Natural killer cell (primary cell): ENCODE data around the gene CDK5RAP1. TPM values are rescaled to one million over a fixed set of nuclear protein-coding genes. Genes with fewer than 3 reads are reported as not detected.
A peak's percentile ranks its signal among the peaks of the same experiment; 100 is the strongest.

Experiments
- ATAC-seq, 3 donors: fragments of 150-1000 bp in 2 of 3; fragments of 200-7000 bp in 1 of 3; cut with Tn5 transposase; 1 replicate in 1 of 3; 2 replicates in 2 of 3; pipeline ENCODE4 v1.10.0; 2021; ENCODE audit warnings: mild to moderate bottlenecking in 2 of 3, moderate library complexity in 2 of 3
- DNase-seq, 2 donors: peaks; one replicate each; pipeline versions ENCODE4 v3.0.0 to v3.0.0-alpha.2; 2013 to 2021; ENCODE audit warnings: mixed read lengths in 1 of 2
- H3K27ac ChIP-seq: one replicate; pipeline ENCODE4 v1.5.1; 2013; ENCODE audit warnings: mild to moderate bottlenecking, low read length
- H3K27me3 ChIP-seq: one replicate; pipeline ENCODE4 v1.6.1; 2013; ENCODE audit warnings: low read length; ENCODE audit not compliant: control insufficient read depth, insufficient read depth
- H3K36me3 ChIP-seq: one replicate; pipeline ENCODE4 v1.6.1; 2013; ENCODE audit warnings: low read length; ENCODE audit not compliant: control insufficient read depth, insufficient read depth
- H3K4me1 ChIP-seq: one replicate; pipeline ENCODE4 v1.6.1; 2013; ENCODE audit warnings: low read length; ENCODE audit not compliant: control insufficient read depth, insufficient read depth
- H3K4me3 ChIP-seq: one replicate; pipeline ENCODE4 v1.5.1; 2013; ENCODE audit warnings: low read length
- H3K9me3 ChIP-seq: one replicate; pipeline ENCODE4 v1.6.1; 2013; ENCODE audit warnings: low read length; ENCODE audit not compliant: control insufficient read depth, insufficient read depth
- H3K27ac Mint-ChIP-seq, 2 donors: one replicate each; pipeline ENCODE4 v1.8.0; 2022; ENCODE audit warnings: mild to moderate bottlenecking in 2 of 2, mixed read lengths in 2 of 2, moderate library complexity in 1 of 2
- H3K27me3 Mint-ChIP-seq, 2 donors: one replicate each; pipeline ENCODE4 v1.8.0; 2022; ENCODE audit warnings: low read depth in 2 of 2, mixed read lengths in 2 of 2
- H3K36me3 Mint-ChIP-seq: one replicate; pipeline ENCODE4 v1.8.0; 2022; ENCODE audit warnings: mixed read lengths
- H3K4me1 Mint-ChIP-seq, 2 donors: one replicate each; pipeline ENCODE4 v1.8.0; 2022; ENCODE audit warnings: mixed read lengths in 2 of 2
- H3K4me3 Mint-ChIP-seq: one replicate; pipeline ENCODE4 v1.8.0; 2022; ENCODE audit warnings: mild to moderate bottlenecking, moderate library complexity, mixed read lengths
- H3K9me3 Mint-ChIP-seq, 2 donors: one replicate each; pipeline ENCODE4 v1.8.0; 2022; ENCODE audit warnings: mixed read lengths in 2 of 2
- CTCF ChIP-seq: fragments of 200-600 bp; IDR thresholded peaks from one replicate; pipeline ENCODE4 v1.8.0; 2022; ENCODE audit warnings: antibody characterized with exemption
- WGBS: methylation state at CpG from one replicate; pipeline ENCODE4 v1.1.7; 2013; ENCODE audit warnings: missing lambda C conversion rate; ENCODE audit not compliant: insufficient coverage; 5-methylcytosine and 5-hydroxymethylcytosine counted together
- intact Hi-C: fragments of 100-400 bp; cut with micrococcal nuclease; formaldehyde crosslinking; loops from one replicate; pipeline ENCODE4 v1.14.2; 2022
- total RNA-seq, 4 donors: library from RNA; stranded (reverse); fragments of 120-200 nt in 1 of 4; gene quantifications; one replicate each; pipeline versions ENCODE4 v1.2.3 to v1.2.4, GENCODE V29; 2013 to 2022

The CDK5RAP1 gene
- total RNA-seq, 3 donors from 2014 or later (not counting 1 experiment from before 2014, with no cell fraction given): 59.7 to 71.5 (median 62.6) TPM

DNA sequence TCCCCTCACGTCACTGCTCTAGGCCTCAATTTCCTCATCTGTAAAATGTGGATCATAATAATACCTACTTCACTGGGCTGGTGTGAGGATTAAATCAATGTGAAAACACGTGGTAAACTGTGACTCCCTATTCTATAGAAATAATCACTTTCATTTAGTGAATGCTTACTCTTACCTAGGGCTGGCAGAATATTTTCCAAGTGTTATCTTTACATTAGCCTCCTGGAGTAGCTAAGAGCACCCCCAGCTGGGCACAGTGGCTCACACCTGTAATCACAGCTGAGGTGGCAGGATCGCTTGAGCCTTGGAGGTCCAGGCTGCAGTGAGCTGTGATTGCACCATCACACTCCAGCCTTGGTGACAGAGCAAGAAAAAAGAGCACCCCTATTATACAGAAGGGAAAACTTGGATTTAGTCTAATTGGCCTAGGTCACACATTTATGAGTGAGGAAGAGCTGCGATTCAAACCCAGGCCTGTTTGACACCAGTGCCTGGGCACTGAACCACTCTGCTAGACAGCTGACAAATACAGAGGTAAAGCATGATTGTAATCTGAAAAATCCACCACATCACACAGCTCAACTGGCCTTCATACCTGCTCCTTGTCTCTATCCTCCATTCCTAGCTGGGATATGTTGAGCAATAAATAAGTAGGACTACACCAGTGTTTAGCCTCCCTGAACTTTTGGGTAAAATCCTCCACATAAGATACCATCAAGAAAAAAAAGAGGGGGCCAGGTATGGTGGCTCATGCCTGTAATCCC, 43.7 kb upstream of the CDK5RAP1 start:
- no peaks in the 10 kb centered on the region for H3K27me3 Mint-ChIP-seq

DNA sequence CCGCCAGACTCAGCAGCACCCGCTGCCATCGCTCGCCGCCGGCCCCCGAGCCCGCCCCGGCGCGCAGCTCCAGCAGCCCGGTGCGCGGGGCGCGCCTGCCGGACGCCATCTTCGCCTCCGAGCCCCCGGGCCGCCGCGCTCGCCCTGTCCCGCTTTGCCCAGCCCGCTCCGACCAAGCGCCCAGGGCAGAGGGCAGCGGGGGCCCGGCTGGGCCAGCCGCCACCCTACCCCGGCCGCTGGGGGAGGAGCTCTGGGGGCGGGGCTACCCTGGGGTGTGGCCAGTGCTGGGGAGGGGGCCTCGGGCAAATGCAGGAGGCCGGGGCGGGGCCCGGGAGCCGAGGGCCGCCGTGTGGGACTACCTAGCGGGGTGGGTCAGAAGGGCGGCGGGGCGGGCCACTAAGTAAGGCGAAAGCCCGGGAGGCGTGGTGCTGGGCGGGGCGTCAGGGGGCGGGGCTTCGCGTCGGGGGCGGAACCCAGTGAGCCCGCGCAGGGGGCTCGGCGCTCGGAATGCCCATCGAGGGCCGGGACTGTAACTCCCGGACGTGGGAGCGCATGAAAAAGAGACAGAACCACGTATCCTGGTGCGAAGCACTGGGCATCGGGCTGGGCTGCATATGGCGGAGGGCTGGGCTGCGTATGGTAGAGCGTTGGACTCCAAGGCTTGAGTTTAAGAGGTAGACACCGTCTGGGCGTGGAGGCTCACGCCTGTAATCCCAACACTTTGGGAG, 42.4 kb upstream of the CDK5RAP1 start, which contains the start of gene SNTA1:
Gene SNTA1, minus strand, starts transcription at position 252 of the 728 bp plus-strand sequence. Its CDS starts 143 bp downstream, at position 109.
- under 1% methylated on average over 75 of the region's 75 CpGs for WGBS
- Histone ChIP-seq H3K27ac (peak within 1 kb of the TSS; percentile 62), H3K9me3 (no peaks in the 10 kb centered on the region), H3K27me3 (no peaks in the 10 kb centered on the region), H3K36me3 (no peaks in the 10 kb centered on the region), H3K4me1 (peaks cover 16% of the 10 kb centered on the region), H3K4me3 (peak within 1 kb of the TSS; percentile 73)
- H3K4me1 Mint-ChIP-seq: peaks cover 11 to 18% of the 10 kb centered on the region in 2 donors
- H3K27ac Mint-ChIP-seq: peak within 1 kb of the TSS; percentile 80 to 86
- no peaks in the 10 kb centered on the region for H3K9me3 Mint-ChIP-seq
- no peaks in the 10 kb centered on the region for H3K27me3 Mint-ChIP-seq
- H3K4me3 Mint-ChIP-seq: peak within 1 kb of the TSS; percentile 93
- no peak for TF ChIP-seq CTCF
- peak; percentile 67 to 87 for DNase-seq
- peak; percentile 77 to 89 (median 80) for ATAC-seq
- no peaks in the 10 kb centered on the region for H3K36me3 Mint-ChIP-seq
- intact Hi-C loops: no loop called here

More for the DNA sequence above, 43.7 kb upstream of the CDK5RAP1 start:
- peak overlapping the region; percentile 53 for H3K27ac ChIP-seq
- Mint-ChIP-seq H3K4me1 (peaks cover 11 to 18% of the 10 kb centered on the region in 2 donors), H3K36me3 (no peaks in the 10 kb centered on the region), H3K9me3 (no peaks in the 10 kb centered on the region), H3K27ac (peak overlapping the region; percentile 80 to 86), H3K4me3 (peak overlapping the region; percentile 93)
- peak overlapping the region; percentile 73 for H3K4me3 ChIP-seq
- H3K9me3 ChIP-seq: no peaks in the 10 kb centered on the region
- no peak for TF ChIP-seq CTCF
- peaks cover 16% of the 10 kb centered on the region for H3K4me1 ChIP-seq
- peak in 2 of 3 donors; percentile 8 to 12 for ATAC-seq
- intact Hi-C loops: no loop called here
- no peaks in the 10 kb centered on the region for H3K36me3 ChIP-seq
- 69% methylated on average over 2 of the region's 4 CpGs for WGBS
- peak in 1 of 2 donors; percentile 63 for DNase-seq
- no peaks in the 10 kb centered on the region for H3K27me3 ChIP-seq

DNA sequence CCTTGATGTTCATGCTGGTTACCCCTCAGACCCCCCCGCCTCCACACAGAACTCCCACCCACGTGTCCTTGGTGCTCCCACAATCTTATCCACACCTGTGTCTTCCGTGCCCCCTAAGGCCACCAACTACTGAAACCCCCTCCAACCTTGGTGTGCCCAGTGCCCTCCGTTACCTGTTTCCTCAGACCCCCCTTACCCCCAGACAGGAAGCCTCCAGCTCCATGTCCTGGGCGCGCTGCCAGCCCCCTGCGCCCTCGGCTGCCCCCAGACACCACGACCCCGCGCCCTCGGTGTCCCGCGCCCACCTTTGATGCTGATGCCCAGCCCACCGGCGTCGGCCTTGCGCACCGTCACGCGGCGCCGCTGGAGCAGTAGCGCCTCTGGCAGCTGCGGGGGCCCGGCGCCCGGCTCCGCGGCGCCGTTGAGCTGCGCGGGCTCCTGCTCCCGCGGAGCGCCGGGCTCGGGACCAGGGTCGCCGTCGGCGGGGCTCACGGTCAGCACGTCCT, 41.7 kb upstream of the CDK5RAP1 start:
- no peak overlapping the region for H3K27ac ChIP-seq
- peaks cover 11 to 18% of the 10 kb centered on the region in 2 donors for H3K4me1 Mint-ChIP-seq
- H3K27ac Mint-ChIP-seq: peak overlapping the region in 1 of 2 donors; percentile 40
- peak overlapping the region; percentile 85 for H3K4me3 Mint-ChIP-seq
- peak overlapping the region; percentile 12 for H3K4me3 ChIP-seq
- intact Hi-C loops: no loop called here
- WGBS: 2% methylated on average over 45 of the region's 45 CpGs
- TF ChIP-seq CTCF: no peak
- H3K36me3 Mint-ChIP-seq: no peaks in the 10 kb centered on the region
- no peaks in the 10 kb centered on the region for H3K9me3 Mint-ChIP-seq
- no peaks in the 10 kb centered on the region for H3K9me3 ChIP-seq
- no peaks in the 10 kb centered on the region for H3K27me3 Mint-ChIP-seq
- no peaks in the 10 kb centered on the region for H3K36me3 ChIP-seq
- H3K4me1 ChIP-seq: peaks cover 16% of the 10 kb centered on the region
- H3K27me3 ChIP-seq: no peaks in the 10 kb centered on the region
- peak; percentile 8 to 17 (median 14) for ATAC-seq
- peak; percentile 14 to 58 for DNase-seq
